B cell (primary cell): ENCODE results near the gene TMEM86B. TPM values are rescaled to one million over a fixed set of nuclear protein-coding genes. Genes with fewer than 3 reads are reported as not detected.

Source experiments
- ATAC-seq: fragments of 200-7000 bp; cut with Tn5 transposase; one replicate; pipeline ENCODE4 v1.10.0; 2021; ENCODE audit warnings: low read depth, mild to moderate bottlenecking, moderate number of reproducible peaks, moderate library complexity
- CTCF ChIA-PET: fragments of 350-600 bp; sonication (Branson Sonifier 250); formaldehyde crosslinking; loops from one replicate; lab custom pipeline; 2021; ENCODE audit warnings: antibody characterized with exemption, inconsistent platforms; lab: Charles Lee
- POLR2A ChIA-PET: fragments of 350-600 bp; sonication (Branson Sonifier 250); formaldehyde crosslinking; loops from one replicate; lab custom pipeline; 2021; ENCODE audit warnings: antibody characterized with exemption; lab: Charles Lee
- DNase-seq: peaks from one replicate; pipeline ENCODE4 v3.0.0; 2013
- H2AFZ ChIP-seq: 2 replicates; pipeline ENCODE4 v1.6.1; 2012; ENCODE audit warnings: mild to moderate bottlenecking, low read depth, low read length; ENCODE audit not compliant: insufficient read depth, poor library complexity, severe bottlenecking
- H3K27ac ChIP-seq, 2 donors: 1 replicate in 1 of 2; 2 replicates in 1 of 2; pipeline ENCODE4 v1.5.1; 2012 to 2013; ENCODE audit warnings: low read length in 2 of 2, mild to moderate bottlenecking in 2 of 2, moderate library complexity in 1 of 2
- H3K27me3 ChIP-seq, 4 experiments: fragments of 200-600 bp in 1 of 4; sonication (generic) in 1 of 4; replicated peaks in 1 of 4; 1 replicate in 2 of 4; 2 replicates in 2 of 4; pipeline versions ENCODE4 v1.6.1 to v1.7.0; 2013 to 2016; ENCODE audit warnings: low read length in 3 of 4, mild to moderate bottlenecking in 2 of 4, mixed read lengths in 1 of 4, moderate library complexity in 1 of 4; ENCODE audit not compliant: insufficient read depth in 4 of 4, control insufficient read depth in 3 of 4; ENCODE audit errors: control extremely low read depth in 1 of 4
- H3K36me3 ChIP-seq, 2 experiments: replicated peaks in 1 of 2; 1 replicate in 1 of 2; 2 replicates in 1 of 2; pipeline versions ENCODE4 v1.6.1 to v1.7.1; 2013; ENCODE audit warnings: low read length in 1 of 2; ENCODE audit not compliant: insufficient read depth in 2 of 2, control insufficient read depth in 1 of 2; ENCODE audit errors: control extremely low read depth in 1 of 2, extremely low read depth in 1 of 2
- H3K4me1 ChIP-seq, 2 donors: fragments of 200-600 bp in 1 of 2; sonication (generic) in 1 of 2; 1 replicate in 1 of 2; 2 replicates in 1 of 2; pipeline versions ENCODE4 v1.5.1 to v1.6.1; 2013 to 2017; ENCODE audit warnings: low read length in 2 of 2; ENCODE audit not compliant: control insufficient read depth in 2 of 2, insufficient read depth in 2 of 2
- H3K4me2 ChIP-seq: replicated peaks from 2 replicates; pipeline ENCODE3; 2012; ENCODE audit warnings: mild to moderate bottlenecking, low read depth, low read length; ENCODE audit not compliant: poor library complexity, severe bottlenecking
- H3K4me3 ChIP-seq, 5 experiments: fragments of 200-600 bp in 1 of 5; sonication (generic) in 1 of 5; 1 replicate in 3 of 5; 2 replicates in 2 of 5; pipeline versions ENCODE4 v1.5.1 to v1.7.0; 2011 to 2016; ENCODE audit warnings: low read length in 4 of 5, mild to moderate bottlenecking in 4 of 5, low read depth in 2 of 5, control low read depth in 1 of 5, moderate library complexity in 1 of 5; ENCODE audit not compliant: insufficient read depth in 1 of 5; ENCODE audit errors: control extremely low read depth in 1 of 5, extremely low read depth in 1 of 5
- H3K79me2 ChIP-seq: fragments of 200-600 bp; sonication (generic); one replicate; pipeline ENCODE4 v1.6.0; 2016; ENCODE audit warnings: low read length; ENCODE audit not compliant: control insufficient read depth, insufficient read depth
- H3K9ac ChIP-seq: fragments of 200-600 bp; sonication (generic); 2 replicates; pipeline ENCODE4 v1.6.1; 2017; ENCODE audit warnings: mild to moderate bottlenecking, low read length, moderate library complexity
- H3K9me3 ChIP-seq, 3 donors: one replicate each; pipeline versions ENCODE4 v1.6.1 to v1.7.1; 2013; ENCODE audit warnings: low read length in 2 of 3; ENCODE audit not compliant: control insufficient read depth in 2 of 3, insufficient read depth in 1 of 3; ENCODE audit errors: control extremely low read depth in 1 of 3
- H4K20me1 ChIP-seq: 2 replicates; pipeline ENCODE4 v1.6.0; 2012; ENCODE audit warnings: mild to moderate bottlenecking, low read length; ENCODE audit not compliant: insufficient read depth, control insufficient read depth, poor library complexity, severe bottlenecking
- H3K27ac Mint-ChIP-seq: one replicate; pipeline ENCODE4 v1.8.0; 2021; ENCODE audit warnings: mixed read lengths
- H3K27me3 Mint-ChIP-seq: one replicate; pipeline ENCODE4 v1.8.0; 2021; ENCODE audit warnings: mixed read lengths
- H3K4me1 Mint-ChIP-seq: one replicate; pipeline ENCODE4 v1.8.0; 2021; ENCODE audit warnings: mixed read lengths
- H3K4me3 Mint-ChIP-seq: one replicate; pipeline ENCODE4 v1.8.0; 2021; ENCODE audit warnings: mixed read lengths
- H3K9me3 Mint-ChIP-seq: one replicate; pipeline ENCODE4 v1.8.0; 2022; ENCODE audit warnings: mixed read lengths; ENCODE audit not compliant: insufficient read depth
- EZH2 ChIP-seq: IDR thresholded peaks from 2 replicates; pipeline ENCODE4 v1.6.1; 2012; ENCODE audit warnings: borderline replicate concordance, low read depth, mild to moderate bottlenecking, moderate library complexity, low read length; ENCODE audit not compliant: insufficient read depth, poor library complexity, severe bottlenecking
- WGBS: methylation state at CpG from one replicate; pipeline ENCODE4 v1.1.5; 2013; ENCODE audit warnings: missing lambda C conversion rate; ENCODE audit not compliant: insufficient coverage; 5-methylcytosine and 5-hydroxymethylcytosine counted together
- intact Hi-C: fragments of 100-400 bp; cut with micrococcal nuclease; formaldehyde crosslinking; loops from one replicate; pipeline ENCODE4 v1.10.0; 2022
- polyA plus RNA-seq: library from polyadenylated mRNA; depleted of rRNA; stranded (reverse); fragments of >200 nt; gene quantifications from 2 replicates; pipeline ENCODE4 v1.2.3, GENCODE V29; 2012
- total RNA-seq, 2 donors: library from RNA; stranded (reverse); fragments of 120-200 nt in 1 of 2; gene quantifications; 1 replicate in 1 of 2; 2 replicates in 1 of 2; pipeline versions ENCODE4 v1.2.3 to v1.2.4, GENCODE V29; 2013 to 2022
- TF ChIP-seq, protein P1 (sequence below): fragments of 200-600 bp; IDR thresholded peaks from one replicate; pipeline ENCODE4 v1.8.0; 2022; ENCODE audit warnings: antibody characterized with exemption, mild to moderate bottlenecking

Gene TMEM86B
- total and polyA plus RNA-seq, 2 donors (not counting 1 experiment from before 2014, with no cell fraction given), result 13.6 to 20.7 TPM

DNA sequence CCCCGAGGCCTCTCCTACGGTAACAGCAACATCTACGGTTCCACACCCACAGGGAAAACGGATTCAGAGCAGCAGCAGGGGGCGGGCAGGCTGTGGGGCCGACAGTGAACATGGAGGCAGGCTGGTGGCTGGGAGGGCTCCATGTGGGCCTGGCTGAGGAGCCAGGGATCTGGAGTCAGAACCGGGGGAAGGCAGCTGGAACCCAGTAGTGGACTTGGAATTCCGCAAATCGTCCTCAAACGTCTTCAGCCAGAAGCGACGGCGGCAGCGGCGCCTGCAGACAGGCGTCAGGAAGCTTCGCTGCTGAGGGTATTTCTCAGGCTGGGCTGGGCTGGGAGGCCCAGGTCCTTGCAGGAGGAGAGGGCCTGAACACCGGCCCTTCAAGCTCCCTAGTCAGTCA lies 1.8 kb downstream of the TMEM86B start:
- DNase-seq, result no peak
- no peak for ATAC-seq
- no peaks in the 10 kb centered on the region for H3K9me3 Mint-ChIP-seq
- H3K4me3 Mint-ChIP-seq, result no peak overlapping the region
- TF ChIP-seq EZH2, result no peak
- TF ChIP-seq, protein P1, sequence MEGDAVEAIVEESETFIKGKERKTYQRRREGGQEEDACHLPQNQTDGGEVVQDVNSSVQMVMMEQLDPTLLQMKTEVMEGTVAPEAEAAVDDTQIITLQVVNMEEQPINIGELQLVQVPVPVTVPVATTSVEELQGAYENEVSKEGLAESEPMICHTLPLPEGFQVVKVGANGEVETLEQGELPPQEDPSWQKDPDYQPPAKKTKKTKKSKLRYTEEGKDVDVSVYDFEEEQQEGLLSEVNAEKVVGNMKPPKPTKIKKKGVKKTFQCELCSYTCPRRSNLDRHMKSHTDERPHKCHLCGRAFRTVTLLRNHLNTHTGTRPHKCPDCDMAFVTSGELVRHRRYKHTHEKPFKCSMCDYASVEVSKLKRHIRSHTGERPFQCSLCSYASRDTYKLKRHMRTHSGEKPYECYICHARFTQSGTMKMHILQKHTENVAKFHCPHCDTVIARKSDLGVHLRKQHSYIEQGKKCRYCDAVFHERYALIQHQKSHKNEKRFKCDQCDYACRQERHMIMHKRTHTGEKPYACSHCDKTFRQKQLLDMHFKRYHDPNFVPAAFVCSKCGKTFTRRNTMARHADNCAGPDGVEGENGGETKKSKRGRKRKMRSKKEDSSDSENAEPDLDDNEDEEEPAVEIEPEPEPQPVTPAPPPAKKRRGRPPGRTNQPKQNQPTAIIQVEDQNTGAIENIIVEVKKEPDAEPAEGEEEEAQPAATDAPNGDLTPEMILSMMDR, result no peak
- Histone ChIP-seq H3K9me3 (no peaks in the 10 kb centered on the region), H3K36me3 (peaks cover 0 to 56% of the 10 kb centered on the region in 2 experiments), H3K4me1 (no peaks in the 10 kb centered on the region), H4K20me1 (peaks cover 57% of the 10 kb centered on the region), H3K9ac (no peak overlapping the region), H3K4me2 (no peak overlapping the region), H3K27ac (no peak overlapping the region), H3K27me3 (no peaks in the 10 kb centered on the region), H2AFZ (no peak overlapping the region), H3K79me2 (no peaks in the 10 kb centered on the region), H3K4me3 (no peak overlapping the region)
- CTCF ChIA-PET, result no interaction called here
- peaks cover 3% of the 10 kb centered on the region for H3K4me1 Mint-ChIP-seq
- intact Hi-C loops, result no loop called here
- no peaks in the 10 kb centered on the region for H3K27me3 Mint-ChIP-seq
- WGBS, result 90% methylated on average over 18 of the region's 18 CpGs
- POLR2A ChIA-PET, result no interaction called here
- no peak overlapping the region for H3K27ac Mint-ChIP-seq

DNA sequence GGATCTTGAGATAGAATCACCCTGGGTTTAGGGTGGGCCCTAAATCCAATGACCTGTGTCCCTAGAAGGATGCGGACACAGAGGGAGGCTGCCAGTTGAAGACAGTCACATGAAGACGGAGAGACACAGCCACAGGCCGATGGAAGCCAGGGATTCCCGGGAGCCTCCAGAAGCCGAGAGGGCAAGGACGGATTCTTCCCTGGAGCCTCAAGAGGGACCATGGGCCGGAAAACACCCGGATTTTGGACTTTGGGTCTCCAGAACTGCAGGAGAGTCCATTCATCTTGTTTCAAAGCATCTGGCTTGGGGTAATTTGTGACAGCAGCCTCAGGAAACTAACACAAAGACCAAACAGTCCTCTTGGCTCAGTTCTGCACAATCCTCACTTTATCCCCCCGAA lies 2.3 kb downstream of the TMEM86B start:
- H2AFZ ChIP-seq, result no peak overlapping the region
- H3K27me3 ChIP-seq, result no peaks in the 10 kb centered on the region
- no peaks in the 10 kb centered on the region for H3K9me3 ChIP-seq
- H3K4me1 Mint-ChIP-seq, result peaks cover 3% of the 10 kb centered on the region
- CTCF ChIA-PET, result no interaction called here
- peaks cover 51% of the 10 kb centered on the region for H4K20me1 ChIP-seq
- no peak overlapping the region for H3K4me2 ChIP-seq
- no peaks in the 10 kb centered on the region for H3K79me2 ChIP-seq
- TF ChIP-seq, protein P1, result no peak
- no peak for TF ChIP-seq EZH2
- ATAC-seq, result no peak
- WGBS, result 88% methylated on average over 9 of the region's 9 CpGs
- no peaks in the 10 kb centered on the region for H3K9me3 Mint-ChIP-seq
- DNase-seq, result no peak
- peaks cover 0 to 51% of the 10 kb centered on the region in 2 experiments for H3K36me3 ChIP-seq
- H3K27me3 Mint-ChIP-seq, result no peaks in the 10 kb centered on the region
- H3K4me3 ChIP-seq, result no peak overlapping the region
- H3K27ac Mint-ChIP-seq, result no peak overlapping the region
- no peak overlapping the region for H3K9ac ChIP-seq
- POLR2A ChIA-PET, result no interaction called here
- intact Hi-C loops, result no loop called here
- H3K4me1 ChIP-seq, result no peaks in the 10 kb centered on the region
- H3K27ac ChIP-seq, result no peak overlapping the region
- H3K4me3 Mint-ChIP-seq, result no peak overlapping the region
